Gastroesophageal sphincter (tissue), 4 donors: ENCODE results near the gene HOXC10. TPM values are rescaled to one million over a fixed set of nuclear protein-coding genes. Genes with fewer than 3 reads are reported as not detected.

ENCODE experiments used
- ATAC-seq: fragments of 150-250 bp; one replicate; pipeline ENCODE4 v1.9.1; 2016; ENCODE audit warnings: mild to moderate bottlenecking, moderate library complexity
- H3K27ac ChIP-seq, 4 donors: fragments of 200-600 bp; sonication (generic) in 3 of 4; 1 replicate in 3 of 4; 2 replicates in 1 of 4; pipeline ENCODE4 v1.5.1; 2016 to 2019
- H3K27me3 ChIP-seq: fragments of 200-600 bp; sonication (generic); one replicate; pipeline ENCODE4 v1.5.1; 2019
- H3K36me3 ChIP-seq, 2 donors: fragments of 200-600 bp; sonication (generic); one replicate each; pipeline ENCODE4 v1.5.1; 2019; ENCODE audit warnings: control low read depth in 1 of 2
- H3K4me1 ChIP-seq, 3 donors: fragments of 200-600 bp; sonication (generic); 1 replicate in 2 of 3; 2 replicates in 1 of 3; pipeline ENCODE4 v1.5.1; 2016 to 2019; ENCODE audit warnings: control low read depth in 2 of 3
- H3K4me3 ChIP-seq, 2 donors: fragments of 200-600 bp; sonication (generic); one replicate each; pipeline ENCODE4 v1.5.1; 2019; ENCODE audit warnings: mild to moderate bottlenecking in 1 of 2, moderate library complexity in 1 of 2
- H3K9me3 ChIP-seq, 3 donors: fragments of 200-600 bp; sonication (generic); one replicate each; pipeline ENCODE4 v1.5.1; 2017 to 2019; ENCODE audit warnings: control low read depth in 2 of 3
- EP300 ChIP-seq: sonication (generic); formaldehyde crosslinking; IDR thresholded peaks from one replicate; pipeline ENCODE4 v1.6.1; 2017; ENCODE audit warnings: antibody characterized with exemption, mild to moderate bottlenecking
- POLR2A ChIP-seq, 2 donors: fragments of 450-650 bp; IDR thresholded peaks; one replicate each; pipeline ENCODE4 v1.6.1; 2017; ENCODE audit warnings: antibody characterized with exemption in 2 of 2, mild to moderate bottlenecking in 2 of 2, moderate library complexity in 1 of 2
- POLR2AphosphoS5 ChIP-seq: sonication (generic); formaldehyde crosslinking; IDR thresholded peaks from one replicate; pipeline ENCODE4 v1.6.1; 2017; ENCODE audit warnings: antibody characterized with exemption
- WGBS, 2 donors: methylation state at CpG; one replicate each; pipeline ENCODE4 v1.1.5; 2018; ENCODE audit warnings: low coverage in 1 of 2; 5-methylcytosine and 5-hydroxymethylcytosine counted together
- total RNA-seq, 4 donors: library from RNA; depleted of rRNA; stranded (reverse); fragments of >200 nt; gene quantifications; one replicate each; pipeline ENCODE4 v1.1.0, GENCODE V29; 2016
- TF ChIP-seq, protein P1 (sequence below), 4 experiments: fragments of 200-600 bp in 2 of 4; fragments of 450-650 bp in 2 of 4; sonication (generic) in 1 of 4; IDR thresholded peaks; one replicate each; pipeline ENCODE4 v1.5.1; 2017 to 2019; ENCODE audit warnings: antibody characterized with exemption in 4 of 4, mild to moderate bottlenecking in 2 of 4, moderate library complexity in 2 of 4

HOXC10 gene
- total RNA-seq, 4 donors from 2014 or later = not detected

DNA sequence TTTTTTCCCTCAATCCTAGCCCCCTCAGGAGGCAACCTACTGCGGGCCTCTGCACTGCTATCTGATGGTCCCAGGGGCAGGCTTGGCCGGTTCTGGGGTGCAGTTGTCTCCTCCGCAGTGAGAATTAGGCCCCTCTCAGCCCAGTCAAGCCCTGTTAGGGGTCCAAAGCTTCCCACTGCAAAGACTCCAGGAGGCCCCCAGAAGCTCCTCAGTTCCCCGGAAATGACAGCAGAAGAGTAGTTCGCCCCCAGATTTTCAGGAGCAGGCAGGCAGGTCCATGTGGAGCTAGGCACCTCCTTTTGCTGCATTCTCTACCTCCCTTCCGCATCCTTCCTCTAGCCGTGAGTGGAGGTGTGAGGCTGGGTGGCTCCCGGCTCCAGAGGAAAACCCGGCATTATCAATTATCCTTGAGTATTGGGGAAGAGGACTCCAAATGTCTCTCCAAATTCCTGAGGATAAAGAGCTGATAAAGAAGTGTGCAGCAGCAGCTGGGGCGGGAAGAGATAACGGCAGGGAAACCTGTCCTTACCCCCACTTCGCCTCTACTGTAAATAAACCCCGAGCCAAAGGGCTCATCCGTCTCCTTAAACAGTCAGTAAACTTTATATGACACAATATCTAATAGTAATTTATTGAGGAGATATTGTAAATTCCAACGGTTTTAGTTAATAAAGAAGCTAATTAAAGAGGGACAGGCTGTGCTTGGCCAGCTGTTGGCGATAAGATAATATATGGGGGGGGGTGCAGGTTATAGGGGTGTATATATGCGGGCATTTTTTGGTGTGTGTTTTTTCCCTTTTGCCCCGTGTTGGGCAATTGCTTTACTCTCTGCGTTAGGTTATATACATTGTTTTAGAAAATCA, 30.9 kb upstream of the HOXC10 start:
- Histone ChIP-seq H3K27me3 (peaks cover 100% of the 10 kb centered on the region), H3K9me3 (peaks cover 0 to 6% (median 0%) of the 10 kb centered on the region in 3 donors), H3K4me1 (peaks cover 0 to 34% (median 10%) of the 10 kb centered on the region in 3 donors), H3K27ac (no peak overlapping the region), H3K4me3 (no peak overlapping the region), H3K36me3 (no peaks in the 10 kb centered on the region)
- WGBS, 2 donors = 4 to 6% methylated on average over 7 to 8 of the region's 19 CpGs
- TF ChIP-seq POLR2AphosphoS5 = no peak
- TF ChIP-seq, protein P1, sequence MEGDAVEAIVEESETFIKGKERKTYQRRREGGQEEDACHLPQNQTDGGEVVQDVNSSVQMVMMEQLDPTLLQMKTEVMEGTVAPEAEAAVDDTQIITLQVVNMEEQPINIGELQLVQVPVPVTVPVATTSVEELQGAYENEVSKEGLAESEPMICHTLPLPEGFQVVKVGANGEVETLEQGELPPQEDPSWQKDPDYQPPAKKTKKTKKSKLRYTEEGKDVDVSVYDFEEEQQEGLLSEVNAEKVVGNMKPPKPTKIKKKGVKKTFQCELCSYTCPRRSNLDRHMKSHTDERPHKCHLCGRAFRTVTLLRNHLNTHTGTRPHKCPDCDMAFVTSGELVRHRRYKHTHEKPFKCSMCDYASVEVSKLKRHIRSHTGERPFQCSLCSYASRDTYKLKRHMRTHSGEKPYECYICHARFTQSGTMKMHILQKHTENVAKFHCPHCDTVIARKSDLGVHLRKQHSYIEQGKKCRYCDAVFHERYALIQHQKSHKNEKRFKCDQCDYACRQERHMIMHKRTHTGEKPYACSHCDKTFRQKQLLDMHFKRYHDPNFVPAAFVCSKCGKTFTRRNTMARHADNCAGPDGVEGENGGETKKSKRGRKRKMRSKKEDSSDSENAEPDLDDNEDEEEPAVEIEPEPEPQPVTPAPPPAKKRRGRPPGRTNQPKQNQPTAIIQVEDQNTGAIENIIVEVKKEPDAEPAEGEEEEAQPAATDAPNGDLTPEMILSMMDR (IDR thresholded peaks at IDR 0.05) = no peak
- no peak for TF ChIP-seq POLR2A (IDR thresholded peaks at IDR 0.05)
- no peak for TF ChIP-seq EP300
- no peak for ATAC-seq

DNA sequence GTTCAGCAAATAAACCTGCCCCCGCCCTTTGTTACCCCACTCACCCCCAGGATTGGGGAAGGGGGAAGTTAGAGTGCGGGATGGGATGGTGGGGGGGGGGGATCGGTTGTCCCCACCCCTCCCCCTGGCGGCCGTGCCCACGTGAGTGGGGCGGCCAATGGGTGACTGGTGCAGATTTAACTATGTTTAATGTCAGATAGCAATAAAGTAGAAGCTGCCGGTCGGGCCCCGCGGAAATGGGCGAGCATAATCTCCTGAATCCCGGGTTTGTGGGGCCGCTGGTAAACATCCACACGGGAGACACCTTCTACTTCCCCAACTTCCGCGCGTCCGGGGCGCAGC, 30.3 kb upstream of the HOXC10 start, which contains the start of gene HOXC12:
TSS of gene HOXC12 (plus strand) at position 210 of the 342 bp plus-strand sequence. CDS start at position 237, 27 bp downstream.
- H3K4me3 ChIP-seq = no peak within 1 kb of the TSS
- H3K27me3 ChIP-seq = peaks cover 100% of the 10 kb centered on the region
- TF ChIP-seq POLR2A (IDR thresholded peaks at IDR 0.05) = no peak
- TF ChIP-seq, protein P1 (IDR thresholded peaks at IDR 0.05) = no peak
- no peak for TF ChIP-seq POLR2AphosphoS5
- TF ChIP-seq EP300 = no peak
- no peak for ATAC-seq
- WGBS, 2 donors = 0 to 5% methylated on average over 1 to 14 of the region's 20 CpGs
- H3K27ac ChIP-seq = no peak within 1 kb of the TSS
- H3K9me3 ChIP-seq = peaks cover 0 to 6% (median 0%) of the 10 kb centered on the region in 3 donors
- peaks cover 0 to 32% (median 10%) of the 10 kb centered on the region in 3 donors for H3K4me1 ChIP-seq
- no peaks in the 10 kb centered on the region for H3K36me3 ChIP-seq

DNA sequence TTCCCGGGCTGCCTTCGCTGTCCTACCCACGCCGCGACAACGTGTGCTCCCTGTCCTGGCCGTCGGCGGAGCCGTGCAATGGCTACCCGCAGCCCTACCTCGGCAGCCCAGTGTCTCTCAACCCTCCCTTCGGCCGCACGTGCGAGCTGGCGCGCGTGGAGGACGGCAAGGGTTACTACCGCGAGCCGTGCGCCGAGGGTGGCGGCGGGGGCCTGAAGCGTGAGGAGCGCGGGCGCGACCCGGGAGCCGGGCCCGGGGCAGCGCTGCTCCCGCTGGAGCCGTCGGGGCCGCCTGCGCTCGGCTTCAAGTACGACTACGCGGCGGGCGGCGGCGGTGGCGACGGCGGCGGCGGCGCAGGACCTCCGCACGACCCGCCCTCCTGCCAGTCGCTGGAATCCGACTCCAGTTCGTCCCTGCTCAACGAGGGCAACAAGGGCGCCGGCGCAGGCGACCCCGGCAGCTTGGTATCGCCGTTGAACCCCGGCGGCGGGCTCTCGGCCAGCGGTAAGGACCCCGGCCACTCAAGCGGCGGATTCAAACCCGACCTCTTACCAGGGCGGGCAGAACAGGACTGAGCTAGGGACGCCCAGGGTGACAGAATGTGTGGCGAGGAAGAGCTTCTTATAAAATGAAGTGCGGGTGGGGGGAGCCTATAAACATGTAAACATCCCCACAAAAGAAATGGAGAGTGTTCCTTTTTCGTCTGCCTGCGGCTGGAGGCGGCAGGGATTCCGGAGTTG, 29.7 kb upstream of the HOXC10 start:
- ATAC-seq = no peak
- peaks cover 100% of the 10 kb centered on the region for H3K27me3 ChIP-seq
- TF ChIP-seq, protein P1 (IDR thresholded peaks at IDR 0.05) = no peak
- no peak for TF ChIP-seq POLR2AphosphoS5
- no peak for TF ChIP-seq EP300
- no peak for TF ChIP-seq POLR2A (IDR thresholded peaks at IDR 0.05)
- H3K27ac ChIP-seq = no peak overlapping the region
- no peaks in the 10 kb centered on the region for H3K36me3 ChIP-seq
- peaks cover 0 to 6% (median 0%) of the 10 kb centered on the region in 3 donors for H3K9me3 ChIP-seq
- H3K4me1 ChIP-seq = peaks cover 0 to 30% (median 10%) of the 10 kb centered on the region in 3 donors
- 0 to 6% methylated on average over 1 to 5 of the region's 86 CpGs for WGBS, 2 donors
- no peak overlapping the region for H3K4me3 ChIP-seq

DNA sequence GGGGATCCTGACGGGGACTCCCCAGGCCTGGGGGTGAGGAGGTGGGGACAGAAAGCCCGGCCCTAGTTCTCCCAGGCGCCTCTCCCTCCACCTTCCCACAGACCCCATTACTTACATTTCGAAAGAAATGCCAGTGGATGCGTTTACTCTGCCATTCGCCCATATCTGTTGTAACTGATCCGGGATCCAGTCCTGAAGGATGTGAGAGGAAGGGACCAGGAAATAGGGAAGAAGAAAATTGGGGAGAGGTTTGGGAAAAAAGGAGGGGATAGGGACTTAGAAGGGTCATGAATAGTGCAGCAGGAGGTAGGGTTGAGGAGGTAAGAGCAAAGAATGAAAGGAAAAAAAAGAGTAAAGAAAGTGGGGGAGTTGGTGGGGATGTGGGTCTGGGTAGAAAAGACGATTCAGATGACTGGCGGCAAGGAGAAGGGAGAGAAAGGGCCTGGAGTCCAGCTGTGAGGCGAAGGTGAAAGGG, 29.1 kb upstream of the HOXC10 start:
- no peak overlapping the region for H3K4me3 ChIP-seq
- no peak overlapping the region for H3K27ac ChIP-seq
- H3K36me3 ChIP-seq = no peaks in the 10 kb centered on the region
- WGBS, 2 donors = 8 to 16% methylated on average over 8 to 9 of the region's 10 CpGs
- no peak for ATAC-seq
- H3K4me1 ChIP-seq = peaks cover 0 to 34% (median 11%) of the 10 kb centered on the region in 3 donors
- peaks cover 100% of the 10 kb centered on the region for H3K27me3 ChIP-seq
- peaks cover 0 to 6% (median 0%) of the 10 kb centered on the region in 3 donors for H3K9me3 ChIP-seq
- TF ChIP-seq, protein P1 (IDR thresholded peaks at IDR 0.05) = no peak
- no peak for TF ChIP-seq POLR2AphosphoS5
- TF ChIP-seq EP300 = no peak
- TF ChIP-seq POLR2A (IDR thresholded peaks at IDR 0.05) = no peak
